ENCODE data around the gene AGPAT2.

- TF ChIP-seq POLR2A (IDR thresholded peaks at IDR 0.05) = no peak
- TF ChIP-seq CTCF (IDR thresholded peaks at IDR 0.05) = peak in 4 of 6 experiments; percentile 23 to 73 (median 48)
Observed at GRCh38 chr9:136626740-136627642, 60.3 kb downstream of the AGPAT2 start.
